Suprapubic skin (tissue), 3 donors: ENCODE results near the gene KAT2B.

Source experiments
- CTCF ChIP-seq, 2 donors: fragments of 200-600 bp in 1 of 2; fragments of 450-650 bp in 1 of 2; sonication (generic) in 1 of 2; IDR thresholded peaks; one replicate each; pipeline ENCODE4 v1.5.1; 2016 to 2019; ENCODE audit warnings: antibody characterized with exemption in 2 of 2, mild to moderate bottlenecking in 1 of 2, moderate library complexity in 1 of 2
- POLR2AphosphoS5 ChIP-seq, 3 donors: sonication (generic); formaldehyde crosslinking; IDR thresholded peaks; one replicate each; pipeline ENCODE4 v1.6.1; 2017; ENCODE audit warnings: antibody characterized with exemption in 3 of 3

- no peak for TF ChIP-seq CTCF (IDR thresholded peaks at IDR 0.05)
- TF ChIP-seq POLR2AphosphoS5 (IDR thresholded peaks at IDR 0.05): no peak
Observed at GRCh38 chr3:20108869-20109268, 68.6 kb downstream of the KAT2B start.
